HG03280 (cell line): ENCODE results near the gene ASXL3.

Experiments used
- ATAC-seq: cut with Tn5 transposase; IDR thresholded peaks from one replicate; pipeline ENCODE4 v1.9.1; 2021; ENCODE audit warnings: mild to moderate bottlenecking, moderate library complexity; ENCODE audit not compliant: unreplicated experiment

ASXL3 gene

GRCh38 chr18:33581856-33582255 lies 3.8 kb downstream of the ASXL3 start:
- no peak for ATAC-seq

- no peak for ATAC-seq
Observed at GRCh38 chr18:33583901-33584300, 5.9 kb downstream of the ASXL3 start.

GRCh38 chr18:33584548-33585430 lies 6.8 kb downstream of the ASXL3 start:
- no peak for ATAC-seq

GRCh38 chr18:33585431-33585775 lies 7.4 kb downstream of the ASXL3 start:
- no peak for ATAC-seq

GRCh38 chr18:33588361-33588760 lies 10.3 kb downstream of the ASXL3 start:
- ATAC-seq: no peak

- no peak for ATAC-seq
Observed at GRCh38 chr18:33593261-33593660, 15.2 kb downstream of the ASXL3 start.

GRCh38 chr18:33594799-33595198 lies 16.8 kb downstream of the ASXL3 start:
- no peak for ATAC-seq

- ATAC-seq: no peak
Observed at GRCh38 chr18:33596178-33596854, 18.3 kb downstream of the ASXL3 start.

GRCh38 chr18:33600846-33601245 lies 22.8 kb downstream of the ASXL3 start:
- ATAC-seq: no peak

GRCh38 chr18:33603454-33603853 lies 25.4 kb downstream of the ASXL3 start:
- ATAC-seq: no peak

GRCh38 chr18:33605250-33605649 lies 27.2 kb downstream of the ASXL3 start:
- no peak for ATAC-seq

- no peak for ATAC-seq
Observed at GRCh38 chr18:33606621-33607020, 28.6 kb downstream of the ASXL3 start.

GRCh38 chr18:33611525-33612135 lies 33.6 kb downstream of the ASXL3 start:
- ATAC-seq: no peak

GRCh38 chr18:33612632-33613031 lies 34.6 kb downstream of the ASXL3 start:
- ATAC-seq: no peak

- no peak for ATAC-seq
Observed at GRCh38 chr18:33616556-33616955, 38.5 kb downstream of the ASXL3 start.

GRCh38 chr18:33627114-33627513 lies 49.1 kb downstream of the ASXL3 start:
- ATAC-seq: no peak

- ATAC-seq: no peak
Observed at GRCh38 chr18:33630476-33630875, 52.5 kb downstream of the ASXL3 start.

GRCh38 chr18:33641141-33641540 lies 63.1 kb downstream of the ASXL3 start:
- ATAC-seq: no peak

- no peak for ATAC-seq
Observed at GRCh38 chr18:33644494-33644893, 66.5 kb downstream of the ASXL3 start.

- no peak for ATAC-seq
Observed at GRCh38 chr18:33647365-33647764, 69.3 kb downstream of the ASXL3 start.

GRCh38 chr18:33652635-33653034 lies 74.6 kb downstream of the ASXL3 start:
- no peak for ATAC-seq

- ATAC-seq: no peak
Observed at GRCh38 chr18:33653231-33653630, 75.2 kb downstream of the ASXL3 start.
